Rectal smooth muscle tissue (tissue), 1 donor: ENCODE data around the gene YKT6.

ENCODE experiments used
- H3K27ac ChIP-seq: one replicate; pipeline ENCODE4 v1.7.0; 2013; ENCODE audit warnings: low read depth, low read length, inconsistent platforms
- H3K27me3 ChIP-seq: one replicate; pipeline ENCODE4 v1.7.0; 2013; ENCODE audit warnings: low read length; ENCODE audit not compliant: control insufficient read depth, insufficient read depth
- H3K36me3 ChIP-seq: one replicate; pipeline ENCODE4 v1.7.0; 2013; ENCODE audit warnings: low read length; ENCODE audit not compliant: control insufficient read depth, insufficient read depth
- H3K4me1 ChIP-seq: one replicate; pipeline ENCODE4 v1.7.0; 2013; ENCODE audit warnings: low read length; ENCODE audit not compliant: control insufficient read depth, insufficient read depth
- H3K4me3 ChIP-seq: one replicate; pipeline ENCODE4 v1.7.0; 2013; ENCODE audit warnings: low read length
- H3K9ac ChIP-seq: one replicate; pipeline ENCODE4 v1.7.0; 2013; ENCODE audit warnings: low read length

YKT6 gene

DNA sequence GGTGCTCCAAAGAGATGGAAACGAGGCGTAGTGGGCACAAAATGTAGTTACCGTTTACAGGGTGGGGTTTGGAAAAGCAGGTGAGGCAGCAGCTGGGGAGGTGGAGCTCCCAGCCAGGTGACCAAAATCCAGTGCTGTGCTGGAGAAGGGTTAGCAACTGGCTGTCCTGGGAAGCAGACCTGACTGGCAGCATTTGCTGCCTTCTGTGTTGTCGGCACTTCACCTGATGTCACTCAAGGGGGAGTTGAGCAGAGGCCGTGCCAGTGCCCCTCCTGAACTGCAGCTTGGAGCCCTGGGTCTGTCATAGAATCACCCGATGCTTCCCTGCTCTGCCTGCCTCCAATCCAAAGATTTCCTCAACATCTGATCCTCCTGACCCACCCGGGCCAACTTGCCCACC lies 24.3 kb upstream of the YKT6 start:
- no peaks in the 10 kb centered on the region for H3K27me3 ChIP-seq
- H3K27ac ChIP-seq: no peak overlapping the region
- no peak overlapping the region for H3K4me3 ChIP-seq
- H3K36me3 ChIP-seq: no peaks in the 10 kb centered on the region
- no peaks in the 10 kb centered on the region for H3K4me1 ChIP-seq
- H3K9ac ChIP-seq: no peak overlapping the region

DNA sequence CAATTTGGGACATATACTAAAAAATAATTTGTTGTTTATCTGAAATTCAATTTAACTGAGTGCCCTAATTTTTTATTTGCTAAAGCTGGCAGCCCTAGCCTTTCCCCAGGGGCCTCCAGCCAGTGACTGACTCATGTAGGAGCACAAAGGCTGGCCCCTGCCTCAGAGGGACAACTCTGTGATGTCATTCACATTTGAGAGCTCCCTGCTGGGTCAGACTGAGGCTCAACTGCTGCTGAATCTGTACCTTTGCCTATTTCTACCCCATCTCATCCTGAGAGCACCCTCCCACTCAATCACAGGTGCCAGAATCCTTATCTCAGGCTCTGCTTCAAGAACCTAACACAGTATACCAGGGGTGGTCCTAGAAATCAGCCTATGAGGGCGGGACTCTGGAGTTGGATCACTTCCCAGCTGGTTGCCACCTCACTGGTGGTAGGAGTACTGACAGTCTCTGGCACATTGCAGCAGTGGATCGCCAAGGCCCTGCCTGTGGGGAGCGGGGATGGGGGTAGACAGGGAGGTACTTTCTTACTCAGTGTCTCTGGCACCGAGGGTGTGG lies 23.1 kb upstream of the YKT6 start:
- H3K4me3 ChIP-seq: no peak overlapping the region
- H3K27me3 ChIP-seq: no peaks in the 10 kb centered on the region
- H3K36me3 ChIP-seq: no peaks in the 10 kb centered on the region
- no peak overlapping the region for H3K27ac ChIP-seq
- H3K9ac ChIP-seq: no peak overlapping the region
- no peaks in the 10 kb centered on the region for H3K4me1 ChIP-seq

DNA sequence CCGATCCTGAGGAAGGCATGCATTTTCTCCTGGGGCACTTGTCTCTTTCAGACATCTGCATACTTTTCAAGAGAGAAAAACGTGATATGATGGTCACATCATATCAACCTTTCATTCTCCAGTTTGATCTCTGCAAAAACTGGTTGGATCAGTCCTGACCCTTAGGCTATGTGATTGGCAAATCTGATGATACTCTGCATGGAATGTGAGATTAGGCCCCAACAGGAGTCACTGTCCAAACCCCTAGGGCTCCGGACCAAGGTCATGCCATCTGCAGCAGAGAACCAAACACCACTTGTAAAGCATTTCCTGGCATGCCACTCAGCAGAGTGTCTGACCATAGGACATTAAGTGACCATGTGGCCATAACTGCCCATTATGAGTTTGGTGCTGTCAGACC lies 20.1 kb upstream of the YKT6 start:
- Histone ChIP-seq H3K4me3 (no peak overlapping the region), H3K9ac (no peak overlapping the region), H3K4me1 (no peaks in the 10 kb centered on the region)

DNA sequence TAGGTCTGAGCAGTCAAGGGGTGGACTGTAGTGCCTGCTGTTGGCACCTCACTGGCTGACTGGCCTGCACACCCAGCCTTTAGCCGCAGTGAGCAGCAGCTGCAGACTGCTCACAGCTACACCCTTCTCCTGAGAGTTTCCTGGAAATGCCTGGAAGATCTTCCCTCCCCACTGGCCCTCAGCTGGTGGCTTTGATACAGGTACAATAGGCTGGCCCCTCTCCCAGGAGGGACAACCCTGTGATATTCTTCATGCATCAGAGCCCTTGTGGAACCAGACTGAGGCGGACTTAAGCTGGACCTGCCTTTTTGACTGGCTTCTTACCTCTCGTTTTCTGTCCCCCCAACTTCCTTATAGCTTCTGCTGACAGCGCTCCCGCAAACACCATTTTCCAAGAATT lies 18.0 kb upstream of the YKT6 start:
- Histone ChIP-seq H3K4me3 (no peak overlapping the region), H3K4me1 (no peaks in the 10 kb centered on the region), H3K27me3 (no peaks in the 10 kb centered on the region), H3K36me3 (no peaks in the 10 kb centered on the region), H3K27ac (no peak overlapping the region), H3K9ac (no peak overlapping the region)

More for the DNA sequence above, 20.1 kb upstream of the YKT6 start:
- no peaks in the 10 kb centered on the region for H3K36me3 ChIP-seq
- H3K27ac ChIP-seq: no peak overlapping the region
- H3K27me3 ChIP-seq: no peaks in the 10 kb centered on the region

DNA sequence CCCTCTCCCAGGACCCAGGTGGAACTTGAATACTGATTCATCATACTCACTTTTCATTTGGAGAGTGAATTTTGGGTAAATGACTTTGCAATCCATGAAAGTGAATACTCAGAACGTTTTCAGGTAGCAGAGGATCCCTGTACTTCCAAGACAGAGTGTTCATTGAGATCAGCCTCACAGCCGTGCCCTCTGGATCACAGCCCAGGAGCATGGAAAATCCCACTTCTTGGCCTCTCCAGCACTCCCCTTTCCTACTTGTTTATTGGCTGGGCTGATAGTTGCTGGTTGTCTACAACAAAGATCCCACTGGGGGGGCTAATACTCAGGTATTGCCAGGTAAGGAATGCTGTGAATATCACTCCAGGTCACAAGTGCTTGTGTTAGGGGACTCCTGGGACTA lies 17.4 kb upstream of the YKT6 start:
- Histone ChIP-seq H3K36me3 (no peaks in the 10 kb centered on the region), H3K4me3 (no peak overlapping the region), H3K4me1 (no peaks in the 10 kb centered on the region), H3K27ac (no peak overlapping the region), H3K9ac (no peak overlapping the region), H3K27me3 (no peaks in the 10 kb centered on the region)

DNA sequence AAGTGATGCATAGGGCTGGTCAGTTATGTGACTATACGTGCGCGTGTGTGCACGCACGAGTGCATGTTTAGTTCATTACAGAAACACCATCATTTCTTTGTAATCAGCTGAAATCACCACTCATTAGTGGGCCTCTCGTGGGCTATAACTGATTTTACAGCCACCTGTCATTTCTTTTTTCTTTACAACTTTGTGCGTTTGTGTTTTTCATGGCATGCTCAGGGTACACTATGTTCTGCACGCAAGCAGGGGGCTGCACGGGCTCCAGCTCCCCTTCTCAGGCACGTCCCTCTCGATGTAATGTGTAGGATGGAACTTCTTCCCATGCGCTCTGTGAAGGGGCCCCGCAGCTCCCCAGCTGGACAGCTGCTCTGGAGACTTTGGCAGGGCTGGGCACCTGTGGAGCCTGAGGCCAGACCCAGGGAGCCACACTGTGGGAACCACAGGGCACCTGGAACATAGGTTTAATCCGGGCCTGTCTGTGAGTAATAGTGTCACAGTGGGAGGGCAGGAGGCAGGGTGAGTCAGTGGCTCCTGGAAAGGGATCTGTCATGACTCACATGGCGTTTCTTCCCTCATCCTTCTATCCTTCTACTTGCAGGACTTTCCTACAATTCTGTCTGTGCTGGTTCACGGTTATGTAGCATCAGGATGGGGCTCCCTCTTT lies 16.4 kb upstream of the YKT6 start:
- no peak overlapping the region for H3K9ac ChIP-seq
- H3K27ac ChIP-seq: no peak overlapping the region
- no peaks in the 10 kb centered on the region for H3K4me1 ChIP-seq
- H3K27me3 ChIP-seq: no peaks in the 10 kb centered on the region
- no peak overlapping the region for H3K4me3 ChIP-seq
- H3K36me3 ChIP-seq: no peaks in the 10 kb centered on the region

DNA sequence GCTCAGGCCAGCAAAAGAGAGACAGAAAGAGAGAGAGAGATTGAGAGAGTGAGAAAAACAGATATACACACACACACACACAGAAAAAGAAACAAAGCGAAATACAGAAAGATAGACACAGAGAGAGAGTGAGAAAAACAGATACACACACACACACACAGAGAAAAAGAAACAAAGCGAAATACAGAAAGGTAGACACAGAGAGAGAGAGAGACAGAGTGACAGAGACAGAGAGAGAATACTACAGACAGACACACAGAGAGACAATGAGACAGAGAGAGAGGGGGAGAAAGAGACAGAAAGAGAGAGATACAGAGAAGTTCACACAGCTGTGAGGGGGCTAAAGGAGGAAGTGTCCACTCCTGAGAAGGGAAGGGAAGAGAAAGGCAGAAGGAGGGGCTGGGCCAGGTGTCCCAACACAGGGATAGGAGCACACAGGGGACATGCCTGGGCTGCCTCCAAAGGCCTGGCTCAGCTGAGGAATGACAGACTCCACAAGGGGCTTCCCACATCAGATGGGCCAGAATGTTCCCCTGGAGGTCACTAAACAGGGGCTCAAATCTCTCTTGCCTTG lies 15.8 kb upstream of the YKT6 start:
- Histone ChIP-seq H3K4me1 (no peaks in the 10 kb centered on the region), H3K27me3 (no peaks in the 10 kb centered on the region), H3K9ac (no peak overlapping the region), H3K27ac (no peak overlapping the region), H3K36me3 (no peaks in the 10 kb centered on the region), H3K4me3 (no peak overlapping the region)

DNA sequence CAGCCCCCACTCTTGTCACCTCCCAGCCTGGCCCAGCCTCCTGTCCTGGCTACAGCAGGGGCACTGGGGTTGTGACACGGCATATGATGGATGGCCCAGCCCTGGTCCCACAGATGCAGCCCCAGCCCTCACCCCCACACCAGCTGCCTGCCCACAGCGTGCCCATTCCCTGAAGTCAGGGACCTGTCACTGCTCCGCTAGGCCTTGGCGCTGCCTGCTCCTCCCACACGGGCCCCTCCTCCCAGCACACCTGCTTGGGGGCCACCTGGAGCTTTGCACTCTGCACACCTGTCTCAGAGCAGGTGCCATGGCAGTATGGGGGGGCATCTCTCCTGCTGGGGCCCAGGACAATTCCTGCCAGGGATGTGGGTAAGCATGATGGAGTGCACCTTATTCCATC lies 15.0 kb upstream of the YKT6 start:
- Histone ChIP-seq H3K27me3 (no peaks in the 10 kb centered on the region), H3K27ac (no peak overlapping the region), H3K36me3 (no peaks in the 10 kb centered on the region), H3K4me1 (no peaks in the 10 kb centered on the region), H3K4me3 (no peak overlapping the region), H3K9ac (no peak overlapping the region)

DNA sequence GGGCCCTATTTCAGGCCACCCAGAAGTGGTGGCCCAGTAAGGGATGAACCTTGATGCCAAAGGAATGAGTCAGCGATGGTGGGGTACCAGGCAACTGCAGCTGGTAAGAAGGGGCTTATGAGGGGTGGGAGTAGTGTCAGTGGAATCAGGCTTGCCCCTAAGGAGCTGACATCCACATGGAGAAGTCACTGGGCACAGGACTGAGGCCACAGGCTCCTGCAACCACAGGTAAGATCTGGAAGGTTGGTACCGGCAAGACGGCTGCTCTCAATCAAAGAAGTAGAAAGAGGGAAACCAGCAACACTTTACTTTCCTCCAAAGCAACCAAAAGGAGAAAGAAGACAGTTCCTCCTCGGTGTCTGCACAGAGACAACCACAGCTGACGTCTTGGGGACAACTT lies 14.0 kb upstream of the YKT6 start:
- Histone ChIP-seq H3K27me3 (no peaks in the 10 kb centered on the region), H3K4me3 (no peak overlapping the region), H3K27ac (no peak overlapping the region)

DNA sequence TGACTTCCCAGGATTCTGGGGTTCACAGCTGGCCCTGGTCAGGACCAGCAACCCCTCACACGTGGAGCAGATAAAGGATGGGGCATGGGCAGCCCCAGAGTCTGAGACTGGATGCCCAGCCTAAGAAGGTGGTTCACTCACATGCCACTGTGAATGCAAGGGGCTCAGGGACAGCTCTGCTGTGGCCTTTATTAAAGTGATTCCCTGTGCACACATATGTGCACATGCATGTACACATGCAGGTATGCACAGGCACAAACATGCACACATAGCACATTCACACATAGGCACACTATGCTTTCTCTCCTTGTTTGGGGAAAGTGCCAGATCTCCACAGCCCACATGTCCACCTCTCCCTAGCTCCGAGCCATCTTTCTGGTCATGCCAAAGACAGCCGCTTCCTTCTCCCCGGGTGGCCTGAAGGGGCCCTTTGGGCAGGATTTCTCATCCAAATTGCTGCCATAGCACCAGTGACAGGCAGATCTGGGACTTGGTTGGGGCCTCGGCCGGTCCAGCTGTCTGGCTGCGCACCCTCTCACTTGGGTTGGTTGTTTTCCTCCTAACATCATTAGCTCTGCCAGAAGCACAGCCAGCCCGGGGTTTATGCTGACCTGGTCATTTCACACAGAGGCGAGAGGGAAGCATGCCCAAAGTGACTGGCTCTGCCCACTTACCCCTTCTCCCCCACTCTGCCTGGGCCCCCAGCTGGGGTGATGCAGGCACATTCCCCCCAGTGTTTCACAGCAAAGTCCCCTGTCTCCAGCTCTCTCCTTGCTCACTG lies 13.0 kb upstream of the YKT6 start:
- Histone ChIP-seq H3K27ac (no peak overlapping the region), H3K36me3 (no peaks in the 10 kb centered on the region), H3K4me1 (no peaks in the 10 kb centered on the region), H3K4me3 (no peak overlapping the region), H3K9ac (no peak overlapping the region), H3K27me3 (no peaks in the 10 kb centered on the region)

More for the DNA sequence above, 14.0 kb upstream of the YKT6 start:
- Histone ChIP-seq H3K4me1 (no peaks in the 10 kb centered on the region), H3K36me3 (no peaks in the 10 kb centered on the region), H3K9ac (no peak overlapping the region)

DNA sequence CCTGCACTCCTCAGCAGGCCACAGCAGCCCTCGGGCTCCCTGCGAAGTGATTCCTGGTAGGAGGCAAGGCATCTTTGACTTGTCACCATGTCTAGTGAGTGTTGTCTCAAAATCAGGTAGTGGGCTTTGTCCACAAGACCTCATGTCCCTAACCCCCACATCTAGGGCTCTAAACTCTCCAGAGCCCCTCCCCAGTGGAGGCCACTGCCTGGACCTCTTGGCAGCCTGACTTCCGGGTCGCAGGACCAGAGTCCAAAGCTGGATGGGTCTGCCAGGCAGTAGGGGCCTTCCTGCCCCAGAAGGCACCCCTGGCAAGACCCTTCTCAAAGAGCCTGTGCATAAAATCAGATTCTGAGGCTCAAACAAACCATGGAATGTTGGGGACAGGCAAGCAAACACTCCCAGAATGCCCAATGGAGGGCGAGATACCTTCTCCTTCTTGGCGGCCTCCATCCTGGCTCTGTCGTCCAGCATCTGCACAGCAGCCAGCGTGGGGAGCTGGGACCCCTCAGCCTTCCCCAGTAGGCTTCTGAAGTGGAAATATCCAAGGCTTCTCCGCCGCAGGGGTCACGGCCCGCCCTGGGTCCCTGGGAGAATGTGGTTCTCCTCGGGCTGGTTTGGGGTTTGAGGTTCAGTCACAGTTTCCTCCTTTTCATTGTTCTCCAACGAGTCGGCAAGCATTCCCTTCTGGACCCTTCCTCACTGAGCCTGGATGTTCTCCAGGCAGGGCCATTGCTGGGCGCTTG lies 12.1 kb upstream of the YKT6 start:
- no peak overlapping the region for H3K9ac ChIP-seq
- H3K27ac ChIP-seq: no peak overlapping the region
- no peaks in the 10 kb centered on the region for H3K4me1 ChIP-seq
- H3K4me3 ChIP-seq: no peak overlapping the region
- no peaks in the 10 kb centered on the region for H3K27me3 ChIP-seq
- no peaks in the 10 kb centered on the region for H3K36me3 ChIP-seq

DNA sequence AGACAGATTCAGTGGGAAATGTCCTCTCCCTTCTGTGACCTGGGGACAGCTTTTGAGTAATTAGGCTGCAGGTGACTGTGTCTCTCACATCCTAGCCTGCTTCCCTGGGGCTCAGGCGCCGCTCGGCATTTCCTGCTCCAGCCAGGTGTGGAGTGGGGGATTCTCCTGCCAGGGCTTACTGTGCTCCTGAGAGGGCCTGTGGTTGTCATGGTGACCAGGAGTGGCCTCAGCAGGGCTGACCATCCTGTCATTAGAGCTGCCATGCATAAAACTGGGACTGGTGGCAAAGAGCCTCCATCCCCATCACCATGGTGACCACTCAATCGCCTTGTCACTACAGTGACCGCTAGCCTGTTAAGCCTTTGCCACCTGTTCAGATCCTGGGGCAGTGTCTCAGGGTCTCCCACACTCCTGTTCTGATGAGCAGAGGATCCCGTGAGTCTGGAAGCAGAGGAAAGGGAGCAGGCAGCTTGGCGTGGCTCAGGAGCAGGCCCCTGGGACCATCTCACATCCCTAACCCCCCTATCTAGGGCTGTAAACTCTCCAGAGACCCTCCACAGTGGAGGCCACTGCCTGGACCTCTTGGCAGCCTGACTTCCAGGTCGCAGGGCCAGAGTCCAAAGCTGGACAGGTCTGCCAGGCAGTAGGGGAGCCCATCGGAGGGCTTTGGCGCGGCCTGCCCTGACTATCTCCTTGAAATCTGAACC lies 11.3 kb upstream of the YKT6 start, which contains the start of gene GCK:
GCK (minus strand) TSS at position 154 of the 707 bp plus-strand sequence. CDS start 486 bp downstream, outside the sequence.
- no peaks in the 10 kb centered on the region for H3K27me3 ChIP-seq
- no peaks in the 10 kb centered on the region for H3K4me1 ChIP-seq
- no peaks in the 10 kb centered on the region for H3K36me3 ChIP-seq
- no peak within 1 kb of the TSS for H3K27ac ChIP-seq
- no peak within 1 kb of the TSS for H3K9ac ChIP-seq
- no peak within 1 kb of the TSS for H3K4me3 ChIP-seq
